Measurements from ENCODE around the gene ATP9B. TPM values are rescaled to one million over a fixed set of nuclear protein-coding genes. Genes with fewer than 3 reads are reported as not detected.

ATP9B gene
- total RNA-seq, 1 experiment from 2014 or later, result 15.6 TPM

DNA sequence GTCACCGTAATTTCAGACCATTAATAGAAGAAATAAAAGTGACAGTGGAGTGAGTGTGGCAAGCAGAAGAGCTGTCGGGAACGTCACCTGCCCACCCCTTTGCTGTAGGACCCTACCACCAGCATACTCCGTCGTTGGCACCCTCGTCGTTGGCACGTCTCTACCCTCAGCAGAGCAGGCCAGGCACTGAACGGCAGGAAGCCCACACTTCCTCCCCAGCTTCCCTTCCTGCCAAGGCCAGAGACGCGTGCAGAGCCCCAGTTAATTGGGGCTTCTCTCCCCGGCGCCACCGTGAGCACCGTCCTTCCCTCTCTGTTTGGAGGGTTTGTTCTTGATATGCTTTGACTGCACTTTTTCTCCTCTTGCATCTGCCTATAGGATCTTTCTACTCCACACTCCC lies 299.5 kb downstream of the ATP9B start:
- Histone ChIP-seq H3K27ac (ENCODE audit: low read length) (no peak overlapping the region), H3K4me1 (ENCODE audit: insufficient read depth, low read length) (no peaks in the 10 kb centered on the region), H3K9me2 (replicated peaks; ENCODE audit: low read length) (no peaks in the 10 kb centered on the region), H4K20me1 (ENCODE audit: low read length) (no peaks in the 10 kb centered on the region), H2AFZ (ENCODE audit: low read length) (no peak overlapping the region), H3K4me3 (ENCODE audit: low read length) (no peak overlapping the region), H3K36me3 (ENCODE audit: low read depth, low read length) (no peaks in the 10 kb centered on the region), H3K9me3 (ENCODE audit: low read length) (no peaks in the 10 kb centered on the region), H3K79me2 (ENCODE audit: low read length) (no peaks in the 10 kb centered on the region), H3K27me3 (ENCODE audit: low read length) (no peaks in the 10 kb centered on the region), H3F3A (ENCODE audit: low read length, unreplicated experiment) (no peaks in the 10 kb centered on the region), H3K9ac (ENCODE audit: low read length) (no peak overlapping the region), H3K4me2 (ENCODE audit: low read length) (no peak overlapping the region)
- DNase-seq (no peak), ATAC-seq (no peak)
- BruUV-seq (replicated peaks), result no TSS peak
- intact Hi-C loops (cut with micrococcal nuclease), result no loop called here
- CTCF ChIA-PET, result no interaction called here
- no peak for TF ChIP-seq EZH2 (IDR thresholded peaks at IDR 0.05; ENCODE audit: low read length, unreplicated experiment)
- TF ChIP-seq EZH2phosphoT487 (IDR thresholded peaks at IDR 0.05; ENCODE audit: borderline replicate concordance, low read length), result no peak
- TF ChIP-seq CTCF (conservative IDR thresholded peaks at IDR 0.05; ENCODE audit: low read depth, low read length), result no peak
- POLR2A ChIA-PET (ENCODE audit: unreplicated experiment), result no interaction called here

DNA sequence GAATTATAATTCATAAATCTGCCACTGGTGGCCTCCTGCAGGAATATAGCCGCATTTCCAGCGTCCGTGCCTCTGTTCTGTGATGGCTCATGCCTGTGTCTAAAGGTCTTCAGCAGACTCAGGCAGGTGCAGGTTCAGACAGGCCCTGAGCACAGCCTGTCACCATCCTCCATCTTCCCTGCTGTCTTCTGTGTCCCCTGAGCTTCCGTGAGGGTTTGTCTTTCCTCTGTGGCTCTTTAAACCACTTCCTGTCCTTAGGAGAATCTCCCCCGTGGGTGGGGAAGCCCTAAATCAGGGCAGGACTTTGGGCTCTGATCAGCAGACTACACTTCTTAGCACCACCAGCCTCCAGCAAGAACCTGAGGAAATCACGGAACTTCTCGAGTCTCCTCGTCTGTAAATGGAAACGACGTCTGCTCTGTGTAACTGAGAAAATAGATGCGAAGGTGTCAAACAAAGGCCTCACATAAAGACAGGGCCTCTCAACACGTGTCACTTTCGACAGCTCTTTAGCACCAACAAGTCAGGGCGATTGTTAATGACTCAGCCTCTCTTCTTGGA lies 302.4 kb downstream of the ATP9B start:
- no peak for TF ChIP-seq EZH2 (IDR thresholded peaks at IDR 0.05; ENCODE audit: low read length, unreplicated experiment)
- no peak for TF ChIP-seq EZH2phosphoT487 (IDR thresholded peaks at IDR 0.05; ENCODE audit: borderline replicate concordance, low read length)
- no peak for TF ChIP-seq CTCF (conservative IDR thresholded peaks at IDR 0.05; ENCODE audit: low read depth, low read length)
- H3K4me3 ChIP-seq (ENCODE audit: low read length), result no peak overlapping the region
- ChIA-PET CTCF (no interaction called here), POLR2A (ENCODE audit: unreplicated experiment) (no interaction called here)
- H3F3A ChIP-seq (ENCODE audit: low read length, unreplicated experiment), result no peaks in the 10 kb centered on the region
- H3K27me3 ChIP-seq (ENCODE audit: low read length), result no peaks in the 10 kb centered on the region
- no peaks in the 10 kb centered on the region for H3K9me2 ChIP-seq (replicated peaks; ENCODE audit: low read length)
- H3K79me2 ChIP-seq (ENCODE audit: low read length), result no peaks in the 10 kb centered on the region
- H3K36me3 ChIP-seq (ENCODE audit: low read depth, low read length), result no peaks in the 10 kb centered on the region
- ATAC-seq, result no peak
- DNase-seq, result no peak
- no peak overlapping the region for H2AFZ ChIP-seq (ENCODE audit: low read length)
- intact Hi-C loops (cut with micrococcal nuclease), result no loop called here
- H3K9ac ChIP-seq (ENCODE audit: low read length), result no peak overlapping the region
- no peak overlapping the region for H3K4me2 ChIP-seq (ENCODE audit: low read length)
- no peaks in the 10 kb centered on the region for H3K9me3 ChIP-seq (ENCODE audit: low read length)
- BruUV-seq (replicated peaks), result no TSS peak
- H3K4me1 ChIP-seq (ENCODE audit: insufficient read depth, low read length), result no peaks in the 10 kb centered on the region
- no peaks in the 10 kb centered on the region for H4K20me1 ChIP-seq (ENCODE audit: low read length)
- no peak overlapping the region for H3K27ac ChIP-seq (ENCODE audit: low read length)

DNA sequence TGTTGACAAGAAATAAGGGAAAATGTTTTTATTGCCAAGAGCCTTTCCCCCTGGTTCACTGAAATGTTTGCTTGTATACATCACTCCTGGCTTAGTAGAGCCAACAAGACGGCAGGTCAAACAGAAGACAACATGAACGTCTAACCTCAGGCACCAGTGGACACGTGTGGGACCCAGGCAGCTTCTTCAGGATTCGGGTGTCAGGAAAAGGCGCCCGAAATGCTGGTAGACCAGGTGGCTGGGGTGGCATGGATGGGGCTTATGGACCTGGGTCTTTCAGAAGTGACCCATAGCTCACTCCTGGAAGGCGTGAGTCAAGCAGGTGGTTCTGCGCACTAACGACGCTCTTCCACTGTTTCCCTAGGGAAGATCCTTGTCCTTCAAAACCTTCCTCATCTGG lies 303.3 kb downstream of the ATP9B start:
- H3K9ac ChIP-seq (ENCODE audit: low read length), result no peak overlapping the region
- no peaks in the 10 kb centered on the region for H4K20me1 ChIP-seq (ENCODE audit: low read length)
- BruUV-seq (replicated peaks), result no TSS peak
- H2AFZ ChIP-seq (ENCODE audit: low read length), result no peak overlapping the region
- TF ChIP-seq EZH2 (IDR thresholded peaks at IDR 0.05; ENCODE audit: low read length, unreplicated experiment) (no peak), EZH2phosphoT487 (IDR thresholded peaks at IDR 0.05; ENCODE audit: borderline replicate concordance, low read length) (no peak), CTCF (conservative IDR thresholded peaks at IDR 0.05; ENCODE audit: low read depth, low read length) (no peak)
- H3K9me3 ChIP-seq (ENCODE audit: low read length), result no peaks in the 10 kb centered on the region
- ChIA-PET CTCF (no interaction called here), POLR2A (ENCODE audit: unreplicated experiment) (interaction anchor here (0.7 kb wide), 1 partner anchor 326 kb away, joined by 4 read pairs; no protein-coding TSS in a partner anchor)
- no peaks in the 10 kb centered on the region for H3K27me3 ChIP-seq (ENCODE audit: low read length)
- H3K4me3 ChIP-seq (ENCODE audit: low read length), result no peak overlapping the region
- no peak for DNase-seq
- no peaks in the 10 kb centered on the region for H3F3A ChIP-seq (ENCODE audit: low read length, unreplicated experiment)
- intact Hi-C loops (cut with micrococcal nuclease), result no loop called here
- ATAC-seq, result no peak
- H3K4me1 ChIP-seq (ENCODE audit: insufficient read depth, low read length), result no peaks in the 10 kb centered on the region
- no peaks in the 10 kb centered on the region for H3K79me2 ChIP-seq (ENCODE audit: low read length)
- no peak overlapping the region for H3K4me2 ChIP-seq (ENCODE audit: low read length)
- H3K9me2 ChIP-seq (replicated peaks; ENCODE audit: low read length), result no peaks in the 10 kb centered on the region
- H3K27ac ChIP-seq (ENCODE audit: low read length), result no peak overlapping the region
- no peaks in the 10 kb centered on the region for H3K36me3 ChIP-seq (ENCODE audit: low read depth, low read length)

Measured in PC-3 (cell line).